ENCODE results near the gene BTBD10. TPM values are rescaled to one million over a fixed set of nuclear protein-coding genes. Genes with fewer than 3 reads are reported as not detected.
A peak's percentile ranks its signal among the peaks of the same experiment; 100 is the strongest.

The BTBD10 gene
- total RNA-seq, 6 experiments from 2014 or later: 4.8 to 11.0 (median 7.3) TPM

- Histone ChIP-seq H3K36me3 (peaks cover 0 to 80% (median 22%) of the 10 kb centered on the region in 4 donors), H3K27me3 (no peaks in the 10 kb centered on the region), H3K27ac (no peak overlapping the region), H3K4me1 (no peaks in the 10 kb centered on the region), H3K9me3 (no peaks in the 10 kb centered on the region), H3K4me3 (no peak overlapping the region)
- no CpG with 5 or more reads among the region's 4 CpGs for WGBS (ENCODE audit: insufficient coverage, low coverage, low lambda C conversion rate, missing lambda C conversion rate)
- no peak for TF ChIP-seq POLR2A (IDR thresholded peaks at IDR 0.05)
- TF ChIP-seq, protein P1, sequence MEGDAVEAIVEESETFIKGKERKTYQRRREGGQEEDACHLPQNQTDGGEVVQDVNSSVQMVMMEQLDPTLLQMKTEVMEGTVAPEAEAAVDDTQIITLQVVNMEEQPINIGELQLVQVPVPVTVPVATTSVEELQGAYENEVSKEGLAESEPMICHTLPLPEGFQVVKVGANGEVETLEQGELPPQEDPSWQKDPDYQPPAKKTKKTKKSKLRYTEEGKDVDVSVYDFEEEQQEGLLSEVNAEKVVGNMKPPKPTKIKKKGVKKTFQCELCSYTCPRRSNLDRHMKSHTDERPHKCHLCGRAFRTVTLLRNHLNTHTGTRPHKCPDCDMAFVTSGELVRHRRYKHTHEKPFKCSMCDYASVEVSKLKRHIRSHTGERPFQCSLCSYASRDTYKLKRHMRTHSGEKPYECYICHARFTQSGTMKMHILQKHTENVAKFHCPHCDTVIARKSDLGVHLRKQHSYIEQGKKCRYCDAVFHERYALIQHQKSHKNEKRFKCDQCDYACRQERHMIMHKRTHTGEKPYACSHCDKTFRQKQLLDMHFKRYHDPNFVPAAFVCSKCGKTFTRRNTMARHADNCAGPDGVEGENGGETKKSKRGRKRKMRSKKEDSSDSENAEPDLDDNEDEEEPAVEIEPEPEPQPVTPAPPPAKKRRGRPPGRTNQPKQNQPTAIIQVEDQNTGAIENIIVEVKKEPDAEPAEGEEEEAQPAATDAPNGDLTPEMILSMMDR (IDR thresholded peaks at IDR 0.05): no peak
- no peak for ATAC-seq
- intact Hi-C loops (cut with DNase I): no loop called here
- DNase-seq: no peak
Measured at GRCh38 chr11:13355191-13355590, 107.8 kb downstream of the BTBD10 start.

- Histone ChIP-seq H3K36me3 (peaks cover 0 to 80% (median 19%) of the 10 kb centered on the region in 4 donors), H3K4me1 (no peaks in the 10 kb centered on the region), H3K4me3 (no peak overlapping the region), H3K9me3 (no peaks in the 10 kb centered on the region), H3K27ac (no peak overlapping the region), H3K27me3 (no peaks in the 10 kb centered on the region)
- intact Hi-C loops (cut with DNase I): no loop called here
- no peak for DNase-seq
- TF ChIP-seq, protein P1 (IDR thresholded peaks at IDR 0.05): peak in 3 of 4 donors; percentile 8 to 17 (median 9)
- no peak for TF ChIP-seq POLR2A (IDR thresholded peaks at IDR 0.05)
- peak in 3 of 4 donors; percentile 22 to 39 (median 37) for ATAC-seq
- WGBS (ENCODE audit: insufficient coverage, low coverage, low lambda C conversion rate, missing lambda C conversion rate): 89% methylated on average over 5 of the region's 6 CpGs
Measured at GRCh38 chr11:13354335-13354734, 108.7 kb downstream of the BTBD10 start.

DNA sequence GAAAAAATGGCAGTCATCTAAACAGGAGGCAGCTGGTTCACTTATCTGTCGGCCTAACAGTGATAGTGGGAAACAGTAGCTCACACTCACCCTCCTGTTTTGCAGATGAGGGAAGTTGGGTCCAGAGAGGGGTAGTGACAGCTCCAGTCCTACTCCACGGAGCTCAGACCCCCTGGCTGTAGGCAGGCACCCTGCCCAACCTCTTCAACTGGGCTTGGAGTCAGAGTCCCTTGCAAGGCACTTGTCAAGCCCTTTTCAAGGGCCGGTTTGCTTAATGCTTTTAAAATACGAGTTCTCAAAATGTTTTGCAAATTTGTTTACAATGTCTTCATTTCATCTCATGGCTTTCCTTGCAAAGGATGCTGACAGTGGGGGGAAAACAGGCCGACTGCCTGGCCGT is 110.3 kb downstream of the BTBD10 start:
- DNase-seq (no peak), ATAC-seq (no peak)
- intact Hi-C loops (cut with DNase I): no loop called here
- Histone ChIP-seq H3K9me3 (no peaks in the 10 kb centered on the region), H3K27me3 (no peaks in the 10 kb centered on the region), H3K4me1 (no peaks in the 10 kb centered on the region), H3K27ac (no peak overlapping the region), H3K4me3 (no peak overlapping the region), H3K36me3 (peaks cover 0 to 67% (median 13%) of the 10 kb centered on the region in 4 donors)
- WGBS (ENCODE audit: insufficient coverage, low coverage, low lambda C conversion rate, missing lambda C conversion rate): 77% methylated on average over 4 of the region's 6 CpGs
- TF ChIP-seq, protein P1 (IDR thresholded peaks at IDR 0.05): no peak
- TF ChIP-seq POLR2A (IDR thresholded peaks at IDR 0.05): no peak

- peaks cover 0 to 36% (median 3%) of the 10 kb centered on the region in 4 donors for H3K36me3 ChIP-seq
- DNase-seq (no peak), ATAC-seq (no peak)
- no peak for TF ChIP-seq POLR2A (IDR thresholded peaks at IDR 0.05)
- intact Hi-C loops (cut with DNase I): no loop called here
- H3K4me1 ChIP-seq: no peaks in the 10 kb centered on the region
- no peaks in the 10 kb centered on the region for H3K9me3 ChIP-seq
- 93% methylated on average over 6 of the region's 6 CpGs for WGBS (ENCODE audit: insufficient coverage, low coverage, low lambda C conversion rate, missing lambda C conversion rate)
- no peak overlapping the region for H3K4me3 ChIP-seq
- H3K27ac ChIP-seq: no peak overlapping the region
- no peaks in the 10 kb centered on the region for H3K27me3 ChIP-seq
Measured at GRCh38 chr11:13349581-13349980, 113.4 kb downstream of the BTBD10 start.

GRCh38 chr11:13349046-13349445 is 114.0 kb downstream of the BTBD10 start:
- Histone ChIP-seq H3K4me3 (no peak overlapping the region), H3K4me1 (no peaks in the 10 kb centered on the region), H3K27ac (no peak overlapping the region), H3K27me3 (no peaks in the 10 kb centered on the region), H3K9me3 (no peaks in the 10 kb centered on the region), H3K36me3 (peaks cover 0 to 31% (median 2%) of the 10 kb centered on the region in 4 donors)
- no peak for TF ChIP-seq POLR2A (IDR thresholded peaks at IDR 0.05)
- TF ChIP-seq, protein P1 (IDR thresholded peaks at IDR 0.05): no peak
- WGBS (ENCODE audit: insufficient coverage, low coverage, low lambda C conversion rate, missing lambda C conversion rate): 81% methylated on average over 6 of the region's 6 CpGs
- ATAC-seq (no peak), DNase-seq (no peak)
- intact Hi-C loops (cut with DNase I): no loop called here
